GM21619 (cell line): ENCODE data around the gene HSD17B8.
A peak's percentile ranks its signal among the peaks of the same experiment; 100 is the strongest.

ENCODE experiments used
- ATAC-seq: cut with Tn5 transposase; IDR thresholded peaks from one replicate; pipeline ENCODE4 v1.9.1; 2021; ENCODE audit not compliant: unreplicated experiment

The HSD17B8 gene

GRCh38 chr6:33191383-33192104 is 12.9 kb upstream of the HSD17B8 start:
- ATAC-seq: no peak

GRCh38 chr6:33192105-33192646 is 12.3 kb upstream of the HSD17B8 start, which contains the start of gene COL11A2:
TSS of gene COL11A2 (minus strand) at chr6:33192467. CDS start at chr6:33192240, 227 bp downstream.
- no peak for ATAC-seq

- no peak for ATAC-seq
Measured at GRCh38 chr6:33192671-33193602, 11.5 kb upstream of the HSD17B8 start.

DNA sequence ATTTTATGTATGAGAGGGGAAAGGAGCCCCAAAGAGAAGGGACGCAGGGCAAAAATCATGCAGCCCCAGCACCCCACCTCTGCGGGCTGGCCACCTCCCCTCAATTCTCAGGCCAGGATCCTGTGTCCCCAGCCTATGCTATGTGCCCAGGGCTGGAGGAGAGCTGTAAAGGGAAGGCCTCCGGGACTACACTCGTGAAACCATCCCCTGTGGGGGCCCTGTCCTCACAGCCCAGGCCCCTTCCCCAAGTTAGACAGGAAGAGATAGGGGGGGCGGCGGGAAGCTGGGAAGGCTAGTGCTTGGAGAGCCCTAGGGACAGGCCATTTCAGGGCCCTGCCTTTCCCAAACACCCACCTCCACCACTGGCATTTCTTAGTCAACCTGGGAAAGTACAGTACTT is 10.8 kb upstream of the HSD17B8 start:
- no peak for ATAC-seq

GRCh38 chr6:33194431-33194979 is 9.9 kb upstream of the HSD17B8 start:
- ATAC-seq: no peak

DNA sequence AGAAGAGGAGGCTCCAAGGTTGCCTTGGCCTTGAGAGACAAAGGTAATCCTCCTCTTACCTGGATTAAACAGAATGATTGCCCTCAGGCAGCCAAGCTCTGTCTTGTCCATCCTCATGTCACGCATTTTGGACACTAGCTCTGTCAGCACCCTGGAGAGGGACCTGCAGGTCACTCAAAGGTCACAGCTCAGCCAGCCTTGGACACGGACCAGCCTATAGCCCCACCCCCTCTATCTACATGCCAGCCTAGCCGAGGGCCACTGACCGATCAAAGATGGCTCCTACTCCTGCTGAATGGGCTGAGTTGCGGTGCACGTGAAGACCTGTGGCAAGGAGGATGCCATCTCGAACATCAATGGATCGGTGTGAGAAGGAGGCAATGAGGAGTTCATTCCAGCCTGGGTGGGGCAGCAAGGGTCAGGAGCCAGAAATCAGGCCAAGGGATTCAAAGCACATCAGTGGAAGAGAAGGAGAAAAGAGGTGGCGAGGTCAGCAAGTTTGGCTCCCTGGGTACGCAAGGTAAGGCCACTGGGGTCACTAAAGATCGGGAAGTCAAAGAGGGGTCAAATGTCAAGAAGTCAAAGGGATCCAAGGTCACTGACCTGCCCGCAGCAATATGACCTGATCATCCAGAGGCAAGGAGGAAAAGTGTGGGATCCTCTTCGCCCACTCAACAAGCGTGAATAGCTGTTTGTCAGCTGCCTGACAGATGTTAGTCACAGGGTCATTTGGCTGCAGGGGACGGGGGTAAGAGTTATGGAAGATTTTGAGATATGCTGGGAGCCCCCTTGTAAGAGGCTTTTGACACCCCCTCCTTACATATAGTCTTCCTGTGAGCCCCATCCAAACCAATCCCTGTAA is 8.9 kb upstream of the HSD17B8 start:
- no peak for ATAC-seq

- ATAC-seq: no peak
Measured at GRCh38 chr6:33197431-33198048, 6.9 kb upstream of the HSD17B8 start.

GRCh38 chr6:33198159-33198852 is 6.1 kb upstream of the HSD17B8 start:
- ATAC-seq: no peak

GRCh38 chr6:33198853-33199436 is 5.5 kb upstream of the HSD17B8 start:
- ATAC-seq: no peak

- ATAC-seq: peak; percentile 20
Measured at GRCh38 chr6:33199687-33200218, 4.7 kb upstream of the HSD17B8 start.

DNA sequence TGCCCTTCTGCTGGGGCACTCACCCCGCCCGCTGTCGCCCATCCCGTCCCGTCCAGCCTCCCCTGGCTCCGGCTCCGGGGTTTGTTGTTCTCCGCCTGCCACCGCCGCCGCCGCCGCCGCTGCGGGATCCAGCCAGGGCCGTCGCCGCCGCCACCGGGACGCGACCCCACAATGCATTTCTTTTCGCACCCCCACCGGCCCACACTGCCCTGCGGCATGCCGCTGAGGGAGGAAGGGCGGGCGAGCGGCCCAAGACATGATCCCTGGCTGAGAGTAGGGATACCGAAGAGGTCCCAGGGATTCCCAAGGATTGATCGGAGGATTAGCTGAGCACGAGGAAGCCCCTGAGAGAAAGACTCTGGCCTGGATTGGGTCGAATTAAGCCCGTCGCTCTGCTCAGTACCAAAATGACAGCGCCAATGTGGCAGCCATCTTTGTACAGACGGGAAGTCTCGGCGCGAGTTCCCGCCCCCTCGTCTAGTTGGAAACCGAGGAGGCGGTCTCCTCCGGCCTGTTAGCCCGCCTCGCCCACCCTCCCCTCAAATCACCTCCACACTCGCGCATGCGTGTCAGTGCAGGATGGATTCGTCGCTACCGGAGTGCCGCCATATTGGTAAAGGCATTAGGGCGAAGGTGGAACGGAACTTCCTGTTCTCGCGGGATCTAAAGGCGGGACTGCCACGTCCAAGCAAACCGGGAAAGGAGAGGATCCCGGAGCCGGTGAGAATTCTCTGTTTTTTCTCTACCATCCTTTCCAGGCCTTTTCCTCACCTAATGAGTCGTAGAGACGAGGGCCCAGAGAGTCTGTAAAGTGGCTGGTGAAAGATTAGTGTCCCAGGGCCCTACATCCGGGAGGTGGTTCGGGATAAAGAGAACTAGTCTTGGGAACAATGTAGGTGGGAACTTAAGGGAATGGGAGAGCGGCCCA is 4.0 kb upstream of the HSD17B8 start, which contains the start of the genes RXRB and SLC39A7:
Gene RXRB (minus strand): TSS at position 447 of the 928 bp plus-strand sequence. CDS start 189 bp downstream, at position 258.
Gene SLC39A7 (plus strand): TSS at position 649 of the 928 bp plus-strand sequence. CDS start 379 bp downstream, outside the sequence.
- ATAC-seq: peak; percentile 41

DNA sequence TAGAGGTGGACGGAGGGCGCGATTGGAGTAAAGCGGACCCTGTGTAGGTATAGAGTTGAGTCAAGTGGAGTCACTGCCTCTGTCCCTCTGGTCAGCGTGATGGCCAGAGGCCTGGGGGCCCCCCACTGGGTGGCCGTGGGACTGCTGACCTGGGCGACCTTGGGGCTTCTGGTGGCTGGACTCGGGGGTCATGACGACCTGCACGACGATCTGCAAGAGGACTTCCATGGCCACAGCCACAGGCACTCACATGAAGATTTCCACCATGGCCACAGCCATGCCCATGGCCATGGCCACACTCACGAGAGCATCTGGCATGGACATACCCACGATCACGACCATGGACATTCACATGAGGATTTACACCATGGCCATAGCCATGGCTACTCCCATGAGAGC is 3.3 kb upstream of the HSD17B8 start:
- ATAC-seq: no peak

DNA sequence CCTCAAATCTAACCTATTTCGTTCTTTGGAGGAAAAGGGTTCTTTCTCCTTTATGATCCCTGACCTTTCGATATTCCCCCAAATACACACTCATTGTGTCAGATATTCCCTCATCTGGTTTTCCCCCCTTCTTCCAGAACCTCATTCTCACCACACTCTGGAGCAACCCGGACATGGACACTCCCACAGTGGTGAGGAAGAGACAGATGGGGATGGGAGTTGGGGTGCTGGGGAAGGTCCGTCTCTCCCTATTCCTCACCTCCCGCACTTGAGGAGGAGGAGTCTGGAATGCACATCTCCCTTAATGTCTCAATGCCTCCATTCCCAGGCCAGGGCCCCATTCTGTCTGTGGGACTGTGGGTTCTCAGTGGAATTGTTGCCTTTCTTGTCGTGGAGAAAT is 2.5 kb upstream of the HSD17B8 start:
- no peak for ATAC-seq

GRCh38 chr6:33202799-33203198 is 1.7 kb upstream of the HSD17B8 start:
- no peak for ATAC-seq

DNA sequence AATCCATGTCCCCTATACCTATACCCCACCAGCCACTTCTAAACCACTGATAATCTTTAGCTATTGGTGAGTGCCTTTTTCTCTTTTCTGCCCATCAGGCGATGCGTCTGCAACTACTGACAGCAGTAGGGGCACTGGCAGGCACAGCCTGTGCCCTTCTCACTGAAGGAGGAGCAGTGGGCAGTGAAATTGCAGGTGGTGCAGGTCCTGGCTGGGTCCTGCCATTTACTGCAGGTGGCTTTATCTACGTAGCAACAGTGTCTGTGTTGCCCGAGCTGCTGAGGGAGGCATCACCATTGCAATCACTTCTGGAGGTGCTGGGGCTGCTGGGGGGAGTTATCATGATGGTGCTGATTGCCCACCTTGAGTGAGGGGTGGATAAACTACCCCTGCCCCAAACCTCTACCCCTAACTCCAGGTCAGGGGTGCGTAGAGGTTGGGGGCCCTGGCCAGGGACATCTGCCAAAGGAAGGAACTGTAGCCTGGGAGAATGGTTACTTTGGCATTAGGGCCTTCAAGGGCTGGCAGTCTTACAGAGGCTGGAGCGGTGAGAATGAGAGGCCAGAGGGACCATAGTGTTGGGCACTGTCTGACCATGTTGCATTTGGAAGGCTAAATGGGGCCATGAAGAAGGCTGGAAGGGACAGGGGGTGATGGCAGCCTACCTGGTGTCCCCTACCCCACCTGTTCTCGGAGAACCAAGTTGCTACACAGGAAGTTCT is 851 bp upstream of the HSD17B8 start:
- ATAC-seq: no peak

DNA sequence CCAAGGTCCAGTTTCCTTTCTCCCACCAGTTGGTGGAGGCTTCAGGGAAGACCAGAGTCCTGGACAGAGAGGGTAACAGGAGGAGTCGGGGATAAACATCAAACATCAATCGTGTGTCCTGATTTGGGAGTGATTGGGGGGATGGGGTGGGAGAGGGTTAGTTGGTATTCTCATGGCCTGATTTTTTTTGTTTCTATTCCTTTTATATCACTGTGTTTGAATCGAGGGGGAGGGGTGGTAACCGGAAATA is 365 bp upstream of the HSD17B8 start:
- ATAC-seq: no peak
